ENCODE results near the gene MGAT5.
A peak's percentile ranks its signal among the peaks of the same experiment; 100 is the strongest.

Gene MGAT5

GRCh38 chr2:134372141-134372540, 118.3 kb downstream of the MGAT5 start:
- FAIRE-seq = no peak

GRCh38 chr2:134372611-134373131, 118.8 kb downstream of the MGAT5 start:
- no peak for FAIRE-seq

GRCh38 chr2:134375935-134376334, 122.1 kb downstream of the MGAT5 start:
- peak; percentile 9 for FAIRE-seq

- no peak for FAIRE-seq
Observed at GRCh38 chr2:134377730-134378129, 123.9 kb downstream of the MGAT5 start.

GRCh38 chr2:134379293-134379692, 125.4 kb downstream of the MGAT5 start:
- FAIRE-seq = no peak

GRCh38 chr2:134379722-134380121, 125.8 kb downstream of the MGAT5 start:
- no peak for FAIRE-seq

GRCh38 chr2:134381141-134381540, 127.3 kb downstream of the MGAT5 start:
- no peak for FAIRE-seq

GRCh38 chr2:134384131-134384530, 130.3 kb downstream of the MGAT5 start:
- FAIRE-seq = no peak

GRCh38 chr2:134385195-134385594, 131.3 kb downstream of the MGAT5 start:
- no peak for FAIRE-seq

- no peak for FAIRE-seq
Observed at GRCh38 chr2:134386310-134386709, 132.4 kb downstream of the MGAT5 start.

GRCh38 chr2:134389381-134389780, 135.5 kb downstream of the MGAT5 start:
- no peak for FAIRE-seq

GRCh38 chr2:134391751-134392160, 137.9 kb downstream of the MGAT5 start:
- no peak for FAIRE-seq

- no peak for FAIRE-seq
Observed at GRCh38 chr2:134392442-134393074, 138.7 kb downstream of the MGAT5 start.

- FAIRE-seq = no peak
Observed at GRCh38 chr2:134393075-134393461, 139.2 kb downstream of the MGAT5 start.

GRCh38 chr2:134395779-134396178, 141.9 kb downstream of the MGAT5 start:
- no peak for FAIRE-seq

GRCh38 chr2:134396493-134396892, 142.6 kb downstream of the MGAT5 start:
- FAIRE-seq = no peak

- FAIRE-seq = no peak
Observed at GRCh38 chr2:134397146-134397896, 143.4 kb downstream of the MGAT5 start.

- FAIRE-seq = no peak
Observed at GRCh38 chr2:134398300-134398699, 144.4 kb downstream of the MGAT5 start.

GRCh38 chr2:134399096-134399495, 145.2 kb downstream of the MGAT5 start:
- no peak for FAIRE-seq

- FAIRE-seq = no peak
Observed at GRCh38 chr2:134401081-134401497, 147.2 kb downstream of the MGAT5 start.

- no peak for FAIRE-seq
Observed at GRCh38 chr2:134401789-134402188, 147.9 kb downstream of the MGAT5 start.

- no peak for FAIRE-seq
Observed at GRCh38 chr2:134402410-134402809, 148.5 kb downstream of the MGAT5 start.

GRCh38 chr2:134405611-134406081, 151.8 kb downstream of the MGAT5 start:
- no peak for FAIRE-seq

- FAIRE-seq = no peak
Observed at GRCh38 chr2:134406311-134406710, 152.4 kb downstream of the MGAT5 start.
